Upper lobe of left lung (tissue), 4 donors: ENCODE results near the gene MED13L.

Experiments used
- EP300 ChIP-seq, 4 donors: sonication (generic); formaldehyde crosslinking; IDR thresholded peaks; one replicate each; pipeline ENCODE4 v1.5.1; 2017; ENCODE audit warnings: antibody characterized with exemption in 4 of 4, control low read depth in 2 of 4
- POLR2A ChIP-seq, 4 donors: fragments of 450-650 bp; IDR thresholded peaks; one replicate each; pipeline ENCODE4 v1.5.1; 2016 to 2017; ENCODE audit warnings: antibody characterized with exemption in 4 of 4, mild to moderate bottlenecking in 2 of 4

- TF ChIP-seq EP300 (IDR thresholded peaks at IDR 0.05): no peak
- TF ChIP-seq POLR2A (IDR thresholded peaks at IDR 0.05): no peak
These were observed 132.0 kb downstream of the MED13L start for GRCh38 chr12:116145451-116145850.
